A549 treated with GW870086 at 1 μM for 4 hours (cell line): ENCODE measurements around the gene ECI1. TPM values are rescaled to one million over a fixed set of nuclear protein-coding genes. Genes with fewer than 3 reads are reported as not detected.

Source experiments
- total RNA-seq: library from RNA; stranded (reverse); fragments of 200-300 nt; extraction: Qiagen RNA extraction; gene quantifications from 5 replicates; pipeline ENCODE4 v1.2.3, GENCODE V29; 2022; ENCODE audit warnings: low read depth

The ECI1 gene, protein sequence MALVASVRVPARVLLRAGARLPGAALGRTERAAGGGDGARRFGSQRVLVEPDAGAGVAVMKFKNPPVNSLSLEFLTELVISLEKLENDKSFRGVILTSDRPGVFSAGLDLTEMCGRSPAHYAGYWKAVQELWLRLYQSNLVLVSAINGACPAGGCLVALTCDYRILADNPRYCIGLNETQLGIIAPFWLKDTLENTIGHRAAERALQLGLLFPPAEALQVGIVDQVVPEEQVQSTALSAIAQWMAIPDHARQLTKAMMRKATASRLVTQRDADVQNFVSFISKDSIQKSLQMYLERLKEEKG
- 47.7 to 92.0 TPM (median 91.2 TPM) in 5 replicates for total RNA-seq

DNA sequence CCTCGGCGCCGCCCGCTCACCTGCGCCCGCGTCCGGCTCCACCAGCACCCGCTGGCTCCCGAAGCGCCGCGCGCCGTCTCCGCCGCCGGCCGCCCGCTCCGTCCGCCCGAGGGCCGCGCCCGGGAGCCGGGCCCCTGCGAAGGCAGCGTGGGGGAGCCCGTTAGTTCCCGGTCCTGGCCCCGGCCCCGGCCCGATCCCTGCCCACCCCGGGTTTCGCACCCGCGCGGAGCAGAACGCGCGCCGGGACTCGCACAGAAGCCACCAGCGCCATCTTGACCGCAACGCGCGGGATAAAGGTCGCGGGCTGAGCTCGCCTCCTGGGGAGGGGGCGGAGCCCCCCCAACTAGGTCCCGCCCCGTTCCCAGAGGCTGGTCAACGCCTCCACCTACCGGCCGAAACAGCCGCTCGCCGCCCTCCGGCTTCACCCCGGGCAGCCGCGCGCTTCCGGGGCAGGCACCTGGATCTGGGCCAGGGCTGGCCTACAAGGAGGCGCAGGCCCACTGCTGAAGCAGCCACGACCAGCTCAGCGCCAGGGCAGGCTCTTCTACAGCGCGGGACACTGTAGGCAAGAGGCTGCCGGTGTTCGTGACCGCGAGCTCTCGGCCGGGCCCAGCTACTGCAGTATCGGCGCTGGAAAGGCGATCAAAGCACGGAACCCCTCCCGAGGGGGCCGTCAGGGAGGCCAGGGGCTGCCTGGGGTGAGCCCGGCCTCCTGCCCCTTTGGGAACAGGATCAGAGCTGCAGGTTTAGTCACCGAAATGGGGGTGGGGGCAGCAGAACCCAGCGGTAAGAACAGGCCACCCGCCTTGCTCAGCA, at the start of gene ECI1:
Gene ECI1 (minus strand): TSS at position 292 of the 816 bp plus-strand sequence. CDS start 21 bp downstream, at position 271.

DNA sequence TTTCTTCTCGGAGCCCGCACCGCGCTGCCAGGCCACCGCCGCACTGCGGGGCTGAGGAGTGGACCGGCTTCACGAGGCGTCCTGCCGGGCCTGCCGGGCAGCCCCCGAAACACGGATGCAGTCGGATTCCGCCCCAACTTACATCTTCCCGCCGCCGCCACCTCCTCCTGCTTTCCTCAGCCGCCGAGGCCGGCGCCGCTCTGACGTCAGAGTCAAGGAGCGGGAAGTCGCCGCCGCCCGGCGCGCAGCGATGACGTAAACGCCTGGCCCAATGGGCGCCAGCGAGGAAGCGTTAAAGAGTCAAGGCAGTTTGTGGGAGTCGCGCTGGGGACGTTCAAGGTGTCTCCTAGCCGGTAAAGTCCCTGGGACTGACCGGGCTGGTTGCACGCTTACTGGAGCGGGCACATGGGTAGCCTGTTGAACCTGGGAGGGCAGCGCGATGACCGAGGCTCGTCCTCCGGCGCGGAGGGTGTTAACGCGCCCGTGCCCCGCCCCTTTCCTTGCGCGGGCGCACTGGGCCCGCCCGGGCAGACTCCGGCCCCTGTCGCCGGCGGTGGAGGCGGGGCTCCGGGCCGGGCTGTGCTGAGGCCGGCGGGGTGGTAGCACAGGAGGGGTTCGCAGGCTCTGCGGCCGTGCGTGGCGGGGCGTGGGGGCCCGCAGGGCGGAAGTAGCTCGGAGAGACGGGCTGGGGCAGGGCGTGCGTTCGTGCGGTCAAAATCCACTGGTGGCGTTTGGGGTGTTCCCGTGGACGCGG, 16.7 kb upstream of the ECI1 start, which contains the start of gene RNPS1:
Gene RNPS1 (minus strand): TSS at position 214 of the 754 bp plus-strand sequence. CDS start 3,483 bp downstream, outside the sequence.

DNA sequence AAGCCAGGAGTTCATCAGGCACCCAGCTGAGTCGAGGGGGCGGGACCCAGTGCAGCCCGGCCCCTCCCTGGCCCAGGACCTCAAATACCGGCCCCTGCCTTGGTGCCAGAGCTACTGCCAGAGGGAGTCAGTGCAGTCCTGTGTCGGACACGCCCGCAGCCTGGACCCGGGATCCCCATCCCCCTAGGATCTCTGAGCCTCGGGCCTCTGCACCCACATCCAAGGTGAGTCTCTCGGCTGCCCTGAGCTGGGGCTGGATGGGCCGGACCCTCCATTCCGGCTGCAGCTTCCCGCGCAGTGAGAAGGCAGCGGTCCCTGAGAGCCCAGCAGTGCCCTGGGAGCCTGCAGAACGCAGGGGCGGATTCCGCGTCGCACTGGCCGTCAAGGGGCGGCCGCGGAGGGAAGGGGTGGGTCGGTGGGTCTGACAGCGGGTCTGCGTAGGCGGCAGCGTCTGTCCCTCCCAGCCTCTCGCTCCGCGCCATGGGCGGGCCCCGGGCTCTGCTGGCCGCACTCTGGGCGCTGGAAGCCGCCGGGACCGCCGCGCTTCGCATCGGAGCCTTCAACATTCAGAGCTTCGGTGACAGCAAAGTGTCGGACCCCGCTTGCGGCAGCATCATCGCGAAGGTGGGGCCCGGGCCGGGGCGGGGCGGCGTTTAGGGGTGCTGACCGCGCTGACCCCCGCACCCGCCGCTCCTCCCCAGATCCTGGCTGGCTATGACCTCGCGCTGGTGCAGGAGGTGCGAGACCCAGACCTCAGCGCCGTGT, 14.9 kb downstream of the ECI1 start, which contains the start of gene DNASE1L2:
Gene DNASE1L2 (plus strand): TSS at position 108 of the 765 bp plus-strand sequence. CDS start 373 bp downstream, at position 481.

DNA sequence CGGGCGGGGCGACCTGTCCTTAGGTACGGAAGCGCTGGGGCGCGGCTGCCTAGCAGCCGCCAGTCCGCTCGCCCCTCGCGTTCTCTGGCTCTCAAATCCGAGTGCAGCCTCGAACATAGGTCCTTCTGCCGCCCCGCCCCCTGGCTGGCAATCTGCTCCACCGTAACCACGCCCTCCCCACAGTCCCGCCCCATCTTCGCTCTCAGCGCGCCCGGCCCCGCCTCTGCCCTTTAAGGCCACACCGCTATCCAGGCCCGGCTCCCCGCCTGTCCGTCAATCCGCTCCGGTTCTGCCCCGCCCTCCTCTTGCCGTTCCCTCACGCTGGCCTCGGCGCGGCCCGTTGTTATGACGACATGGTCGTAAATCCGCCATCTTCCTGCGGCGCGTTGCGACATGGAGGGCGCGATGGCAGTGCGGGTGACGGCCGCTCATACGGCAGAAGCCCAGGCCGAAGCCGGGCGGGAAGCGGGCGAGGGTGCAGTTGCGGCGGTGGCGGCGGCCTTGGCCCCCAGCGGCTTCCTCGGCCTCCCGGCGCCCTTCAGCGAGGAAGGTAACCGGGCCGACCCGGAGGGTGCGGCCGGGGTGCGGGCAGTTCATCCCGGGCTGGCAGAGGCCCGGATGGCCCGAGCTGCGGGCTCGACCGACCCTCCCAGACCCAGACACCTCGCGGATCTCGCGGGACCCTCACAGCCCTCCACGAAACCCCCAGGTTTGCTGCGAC, 28.0 kb downstream of the ECI1 start, which contains the start of gene E4F1:
Gene E4F1 (plus strand): TSS at position 371 of the 721 bp plus-strand sequence. CDS start 23 bp downstream, at position 394.

DNA sequence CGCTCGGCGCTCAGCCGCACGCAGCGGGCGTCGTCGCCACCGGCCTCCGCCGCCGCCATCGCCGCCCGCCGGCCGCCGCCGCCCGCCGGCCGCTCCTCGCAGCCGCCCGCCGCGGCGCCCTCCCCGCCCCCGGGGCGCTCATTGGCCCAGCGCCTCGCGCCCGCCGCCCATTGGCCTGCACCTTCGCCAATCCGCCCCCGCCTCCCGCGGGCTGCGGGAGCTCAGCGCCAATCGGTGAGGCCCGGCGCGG, 36.7 kb downstream of the ECI1 start, which contains the start of gene PGP:
Gene PGP (minus strand): TSS at position 122 of the 250 bp plus-strand sequence. CDS start 63 bp downstream, at position 59.

DNA sequence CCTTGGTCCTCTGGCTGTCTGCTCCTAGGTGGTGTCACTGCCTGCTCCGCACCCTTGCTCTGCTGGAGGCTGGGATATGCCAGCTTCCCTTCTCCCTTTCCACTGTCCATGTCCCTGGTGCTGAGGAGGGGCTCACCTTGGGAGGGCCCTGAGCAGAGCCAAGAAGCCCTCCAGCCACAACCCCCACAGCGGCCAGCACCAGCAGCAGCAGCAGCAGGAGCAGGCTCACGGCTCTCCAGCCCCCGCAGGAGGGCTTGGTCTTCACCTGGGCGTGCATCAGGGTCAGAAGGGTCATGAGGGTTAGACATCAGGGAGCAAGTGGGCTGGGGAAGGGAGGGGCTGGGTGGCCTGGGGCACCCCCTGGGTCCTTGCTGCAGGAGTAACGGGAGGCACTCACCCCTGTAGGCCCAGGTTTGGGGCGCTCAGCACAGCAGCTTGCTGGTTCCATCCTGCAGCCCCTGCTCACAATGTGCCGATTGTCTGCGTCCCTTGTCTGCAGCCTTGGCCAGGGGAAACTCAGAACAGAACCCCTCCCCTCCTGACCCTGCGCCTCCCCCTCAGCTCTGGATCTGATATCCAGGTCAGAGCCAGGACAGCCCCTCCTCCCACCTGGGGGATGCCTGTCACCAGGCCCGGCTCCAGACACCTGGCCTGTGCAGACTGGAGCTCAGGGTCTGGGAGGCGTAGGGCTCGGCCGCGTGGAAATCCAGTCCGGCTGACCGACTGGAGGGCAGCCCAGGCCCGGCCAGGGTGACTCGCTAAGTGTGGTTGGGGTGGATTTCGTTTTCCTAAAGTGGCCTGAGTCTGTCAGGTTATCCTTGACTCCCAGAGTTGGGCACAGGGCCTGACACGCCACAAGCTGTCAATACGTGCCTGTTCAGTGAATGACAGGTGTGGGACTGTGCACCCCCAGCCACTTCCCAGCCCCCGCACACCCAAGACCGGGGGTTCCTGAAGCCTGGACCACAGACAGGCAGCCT, 40.7 kb downstream of the ECI1 start, which contains the start of gene BRICD5:
Gene BRICD5 (minus strand): TSS at position 478 of the 980 bp plus-strand sequence. CDS start 30 bp downstream, at position 448.

DNA sequence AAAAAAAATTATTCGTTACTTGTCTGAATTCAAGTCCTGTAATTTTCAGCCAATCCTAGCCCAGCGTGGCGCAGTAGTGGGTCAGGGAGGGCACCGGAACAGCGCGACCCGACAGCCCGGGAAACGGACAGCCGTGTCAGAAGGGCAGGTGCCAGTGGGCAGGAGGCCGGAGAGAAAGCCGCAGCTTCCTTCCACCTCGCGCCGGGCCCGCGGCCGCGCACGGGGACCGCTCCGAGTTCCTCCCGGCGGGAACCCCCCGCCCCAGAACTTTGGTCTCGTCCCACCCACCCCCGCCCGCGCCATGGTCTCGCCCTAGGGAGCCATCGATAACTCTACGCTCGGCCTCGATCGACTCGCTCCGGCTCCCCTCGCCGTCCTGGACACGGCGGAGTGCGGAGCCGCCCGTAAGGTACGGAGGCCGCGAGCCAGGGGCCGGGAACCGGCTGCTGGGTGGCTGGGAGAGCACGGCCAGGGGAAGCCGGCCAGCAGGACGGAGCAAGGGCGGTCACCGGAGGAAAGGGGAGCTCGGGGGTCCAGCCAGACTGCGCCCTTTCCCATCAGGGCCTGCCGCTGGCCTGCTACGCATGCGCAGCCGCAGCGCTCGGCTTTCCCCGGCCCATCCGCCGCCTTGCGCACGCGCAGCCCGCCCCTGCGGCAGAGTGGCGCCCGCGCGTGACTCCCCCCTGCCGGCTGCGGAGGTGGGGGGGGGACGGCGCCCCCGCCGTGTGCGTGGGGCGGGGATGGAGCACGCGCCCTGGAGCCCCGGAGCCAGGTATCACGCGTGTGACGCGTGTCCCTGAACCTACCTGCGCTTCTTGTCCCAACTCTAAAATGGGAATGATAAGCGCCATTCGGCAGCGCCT, 46.1 kb downstream of the ECI1 start, which contains the start of gene MLST8:
Gene MLST8 (plus strand): TSS at position 351 of the 863 bp plus-strand sequence. CDS start 632 bp downstream, outside the sequence.

DNA sequence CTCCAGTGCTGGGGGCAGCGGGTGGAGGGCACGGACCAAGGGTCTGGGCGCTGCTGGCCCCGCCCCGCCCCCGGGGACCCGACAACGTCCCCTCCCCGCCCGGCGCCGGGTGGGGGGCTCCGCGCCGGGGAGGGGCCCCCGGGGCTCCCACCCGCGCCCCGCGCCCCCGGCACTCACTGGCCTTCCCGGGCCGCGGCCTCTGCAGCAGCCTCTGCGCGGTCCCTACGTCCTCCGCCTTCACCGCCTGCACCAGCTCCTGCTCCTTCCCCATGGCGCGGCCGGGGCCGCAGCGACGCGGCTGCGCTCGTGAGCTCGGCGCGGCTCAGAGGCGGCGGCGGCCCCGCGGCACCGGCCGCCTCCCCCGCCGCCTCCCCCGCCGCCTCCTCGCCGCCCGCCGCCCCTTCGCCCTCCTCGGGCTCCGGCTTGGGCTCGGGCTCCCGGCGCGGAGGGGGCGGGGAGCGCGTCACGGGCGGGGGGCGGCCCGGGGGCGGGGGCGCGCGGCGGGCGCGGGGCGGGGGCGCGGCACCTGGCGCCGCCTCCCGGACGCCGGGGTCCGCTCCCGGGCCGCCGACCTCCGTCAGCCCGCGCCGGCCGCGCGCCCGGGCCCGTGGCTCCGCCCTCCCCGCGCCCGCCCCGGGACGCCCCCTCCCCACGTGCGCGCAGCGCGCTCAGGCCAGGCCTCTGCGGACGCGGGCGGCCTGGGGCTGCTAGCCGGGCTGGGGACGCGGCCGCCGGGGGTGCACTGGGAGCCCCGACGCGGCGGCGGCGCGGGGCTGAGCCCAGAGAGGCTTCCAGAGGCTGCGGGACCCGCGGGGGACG, 55.0 kb downstream of the ECI1 start, which contains the start of gene CASKIN1:
Gene CASKIN1 (minus strand): TSS at position 444 of the 819 bp plus-strand sequence. CDS start 173 bp downstream, at position 271.

Other genes with a start within 250 kb of the ECI1 start
- gene ZNF598, start 241.8 kb downstream of the ECI1 start, total RNA-seq = 43.7 to 60.1 TPM (median 56.5 TPM) in 5 replicates
- gene NPW, start 231.8 kb downstream of the ECI1 start, total RNA-seq = 0.44 to 1.7 TPM (median 0.85 TPM) in 5 replicates
- 48.2 to 73.8 TPM (median 68.4 TPM) in 5 replicates for gene NHERF2, start 224.7 kb downstream of the ECI1 start, total RNA-seq
- 37.9 to 51.7 TPM (median 44.3 TPM) in 5 replicates for gene NTHL1, start 203.8 kb downstream of the ECI1 start, total RNA-seq
- 30.8 to 44.5 TPM (median 43.0 TPM) in 5 replicates for gene TSC2, start 203.6 kb downstream of the ECI1 start, total RNA-seq
- 36.9 to 55.8 TPM (median 48.0 TPM) in 5 replicates for gene PKD1, start 115.7 kb downstream of the ECI1 start, total RNA-seq
- gene RAB26, start 103.0 kb downstream of the ECI1 start, total RNA-seq = 2.4 to 4.9 TPM (median 2.9 TPM) in 5 replicates
- gene TRAF7, start 95.8 kb downstream of the ECI1 start, total RNA-seq = 37.1 to 58.7 TPM (median 50.7 TPM) in 5 replicates
- 0.35 to 0.55 TPM (median 0.45 TPM) in 5 replicates for gene CASKIN1, start 55.0 kb downstream of the ECI1 start, total RNA-seq
- 38.1 to 52.1 TPM (median 49.1 TPM) in 5 replicates for gene MLST8, start 46.1 kb downstream of the ECI1 start, total RNA-seq
- 3.6 to 6.2 TPM (median 5.0 TPM) in 5 replicates for gene BRICD5, start 40.7 kb downstream of the ECI1 start, total RNA-seq
- 18.4 to 32.7 TPM (median 32.3 TPM) in 5 replicates for gene PGP, start 36.7 kb downstream of the ECI1 start, total RNA-seq
- gene E4F1, start 28.0 kb downstream of the ECI1 start, total RNA-seq = 15.7 to 26.0 TPM (median 24.9 TPM) in 5 replicates
- gene DNASE1L2, start 15.1 kb downstream of the ECI1 start, total RNA-seq = 0.80 to 1.7 TPM (median 1.6 TPM) in 5 replicates
- gene RNPS1, start 16.5 kb upstream of the ECI1 start, total RNA-seq = 248 to 285 TPM (median 258 TPM) in 5 replicates
- 15.9 to 20.5 TPM (median 20.2 TPM) in 5 replicates for gene ABCA3, start 89.1 kb upstream of the ECI1 start, total RNA-seq
- gene CCNF, start 177.9 kb upstream of the ECI1 start, total RNA-seq = 18.2 to 24.3 TPM (median 22.2 TPM) in 5 replicates
- gene TEDC2, start 208.5 kb upstream of the ECI1 start, total RNA-seq = 15.6 to 20.9 TPM (median 19.0 TPM) in 5 replicates
- 0.07 TPM in 1 of 5 replicates, not detected in the others for gene NTN3, start 219.7 kb upstream of the ECI1 start, total RNA-seq
- gene TBC1D24, start 223.5 kb upstream of the ECI1 start, total RNA-seq = 5.7 to 8.7 TPM (median 7.5 TPM) in 5 replicates